HG03103 (cell line): ENCODE results near the gene TSPAN6.

Experiments
- ATAC-seq: cut with Tn5 transposase; IDR thresholded peaks from one replicate; pipeline ENCODE4 v1.9.1; 2021; ENCODE audit warnings: low read depth; ENCODE audit not compliant: unreplicated experiment

TSPAN6 gene

GRCh38 chrX:100591256-100592051, 45.2 kb downstream of the TSPAN6 start:
- ATAC-seq, result no peak

- no peak for ATAC-seq
These were observed 48.7 kb downstream of the TSPAN6 start for GRCh38 chrX:100587861-100588260.

- no peak for ATAC-seq
These were observed 49.9 kb downstream of the TSPAN6 start for GRCh38 chrX:100586747-100587146.

- ATAC-seq, result no peak
These were observed 52.0 kb downstream of the TSPAN6 start, which contains the start of gene TNMD for GRCh38 chrX:100584611-100585010. TSS of gene TNMD (plus strand) at chrX:100584936. CDS start at chrX:100585019, 83 bp downstream.
